GM19468 (cell line): ENCODE data around the gene SLC38A10.

ENCODE experiments used
- ATAC-seq: cut with Tn5 transposase; IDR thresholded peaks from one replicate; pipeline ENCODE4 v1.9.1; 2021; ENCODE audit warnings: mild to moderate bottlenecking, moderate library complexity, moderate number of reproducible peaks; ENCODE audit not compliant: unreplicated experiment; ENCODE audit errors: extremely low read depth

The SLC38A10 gene

DNA sequence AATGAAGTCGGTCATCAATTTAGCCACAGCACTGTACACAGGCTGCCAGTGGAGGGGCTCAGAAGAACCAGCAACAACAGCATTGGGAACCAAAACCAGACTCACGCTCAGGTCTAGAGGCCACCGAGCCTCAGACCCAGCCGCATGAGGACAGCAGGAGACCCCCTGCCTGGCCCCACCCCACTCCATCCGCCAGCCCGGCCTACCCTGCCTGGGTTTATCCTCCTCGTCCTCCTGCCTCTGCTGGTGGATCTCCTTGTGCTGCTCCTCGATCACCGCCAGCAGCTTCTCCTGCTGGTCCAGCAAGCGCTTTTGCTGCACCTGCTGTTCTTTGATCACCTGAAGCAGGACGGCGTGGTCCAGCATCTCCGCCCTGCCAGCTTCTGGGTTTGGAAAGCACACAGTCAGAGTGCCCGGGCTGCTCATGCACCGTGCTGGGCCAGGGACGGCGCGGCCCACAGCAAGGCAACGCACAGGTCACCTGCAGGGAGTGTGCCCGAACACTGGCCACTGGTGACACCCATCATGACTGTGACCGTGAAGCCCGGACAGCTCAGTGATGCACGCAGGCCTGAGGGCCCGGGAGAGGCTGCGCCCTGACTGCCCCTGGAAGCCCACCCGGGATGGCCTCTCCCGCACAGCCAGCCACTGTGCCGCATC lies 48.3 kb downstream of the SLC38A10 start:
- ATAC-seq, result no peak

DNA sequence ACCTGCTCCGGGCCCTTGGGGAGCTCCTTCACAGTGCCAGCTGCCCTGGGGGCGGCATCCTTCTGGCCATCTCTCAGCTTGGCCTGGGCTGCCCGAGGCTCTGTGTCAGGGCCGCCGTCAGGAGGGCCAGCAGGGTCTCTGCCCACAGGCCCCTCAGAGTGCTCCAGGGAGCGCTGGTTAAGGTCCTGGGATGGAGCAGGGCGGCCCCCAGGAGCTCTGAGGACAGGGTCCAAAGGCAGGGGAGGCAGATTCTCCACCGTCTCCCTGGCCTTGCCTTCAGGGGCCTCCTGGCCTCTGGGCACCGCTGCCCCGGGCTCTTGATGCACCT lies 48.8 kb downstream of the SLC38A10 start:
- no peak for ATAC-seq

GRCh38 chr17:81245665-81246342 lies 49.3 kb downstream of the SLC38A10 start:
- ATAC-seq, result no peak

GRCh38 chr17:81245024-81245664 lies 50.0 kb downstream of the SLC38A10 start:
- ATAC-seq, result no peak

DNA sequence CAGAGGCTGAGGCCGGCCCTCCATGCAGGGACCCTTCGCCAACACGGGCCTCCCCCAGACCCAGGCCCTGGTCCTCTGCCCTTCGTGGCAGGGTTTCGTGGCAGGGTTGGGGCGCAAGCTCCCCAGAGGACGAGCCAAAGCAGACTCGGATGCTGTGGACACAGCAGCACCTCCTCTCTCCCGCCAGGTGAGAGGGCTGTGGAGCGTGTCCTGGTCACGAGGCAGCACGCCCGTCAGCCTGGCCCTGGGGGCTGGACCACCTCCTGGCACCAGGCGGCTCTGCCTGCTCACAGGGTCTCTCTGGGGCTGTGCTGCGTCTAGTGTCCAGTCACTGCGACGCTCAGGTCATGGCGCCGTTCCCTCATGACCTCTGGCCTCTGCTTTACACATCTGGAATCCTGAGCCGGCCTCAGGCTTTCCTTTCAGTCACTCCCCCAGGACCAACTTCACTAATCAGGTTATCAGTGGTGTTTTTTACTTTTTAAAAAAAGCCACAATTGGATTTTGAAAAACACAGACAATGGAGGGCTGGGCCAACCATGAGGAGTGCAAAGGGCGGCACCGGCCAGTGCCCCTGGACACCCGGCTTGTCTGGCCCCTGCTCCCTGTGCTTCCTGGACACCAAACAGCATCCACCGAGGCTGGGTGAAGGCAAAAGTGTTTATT lies 50.6 kb downstream of the SLC38A10 start:
- no peak for ATAC-seq

GRCh38 chr17:81243333-81243664 lies 51.8 kb downstream of the SLC38A10 start:
- ATAC-seq, result no peak

- no peak for ATAC-seq
These were observed 52.4 kb downstream of the SLC38A10 start for GRCh38 chr17:81242421-81243332.

GRCh38 chr17:81241648-81242420 lies 53.3 kb downstream of the SLC38A10 start:
- no peak for ATAC-seq

DNA sequence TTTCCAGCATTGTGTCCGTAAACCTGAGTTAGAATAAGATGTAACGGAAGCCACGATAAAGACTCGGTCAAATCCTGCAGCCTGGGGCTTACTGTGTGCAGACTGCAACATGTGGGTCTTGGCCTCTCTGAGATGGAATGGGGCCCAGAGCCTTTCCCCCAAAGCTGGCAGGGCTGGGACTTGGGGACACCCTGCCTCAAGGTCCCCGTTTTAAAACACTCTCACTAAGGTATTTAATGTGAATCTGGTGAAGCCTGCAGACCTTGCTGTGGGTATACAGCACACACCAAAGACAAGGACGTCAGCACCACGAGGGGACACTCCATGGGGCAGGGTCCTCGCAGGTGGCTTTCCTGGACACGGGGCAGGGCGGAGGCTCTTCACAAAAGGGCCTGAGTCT lies 53.9 kb downstream of the SLC38A10 start:
- no peak for ATAC-seq

DNA sequence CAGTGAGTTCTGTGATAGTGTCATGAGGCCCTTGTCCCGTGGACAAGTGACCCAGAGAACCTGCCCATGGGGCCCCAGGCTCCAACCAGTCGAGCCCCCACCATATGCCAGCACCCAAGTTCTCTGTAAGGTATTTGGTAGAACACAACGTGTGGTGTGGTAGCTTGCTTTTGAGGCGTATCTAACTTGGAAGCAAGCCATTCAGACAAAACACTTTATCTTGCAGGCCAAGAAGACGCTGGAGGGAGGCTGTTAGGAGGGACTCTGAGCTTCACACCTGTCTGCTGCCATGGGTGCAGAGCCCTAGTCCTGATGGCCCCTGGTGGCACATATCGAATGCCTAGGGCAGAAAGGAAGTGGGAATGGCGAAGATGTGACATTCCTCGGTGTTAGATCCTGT lies 54.3 kb downstream of the SLC38A10 start:
- ATAC-seq, result no peak

GRCh38 chr17:81239714-81240555 lies 55.2 kb downstream of the SLC38A10 start:
- ATAC-seq, result no peak

DNA sequence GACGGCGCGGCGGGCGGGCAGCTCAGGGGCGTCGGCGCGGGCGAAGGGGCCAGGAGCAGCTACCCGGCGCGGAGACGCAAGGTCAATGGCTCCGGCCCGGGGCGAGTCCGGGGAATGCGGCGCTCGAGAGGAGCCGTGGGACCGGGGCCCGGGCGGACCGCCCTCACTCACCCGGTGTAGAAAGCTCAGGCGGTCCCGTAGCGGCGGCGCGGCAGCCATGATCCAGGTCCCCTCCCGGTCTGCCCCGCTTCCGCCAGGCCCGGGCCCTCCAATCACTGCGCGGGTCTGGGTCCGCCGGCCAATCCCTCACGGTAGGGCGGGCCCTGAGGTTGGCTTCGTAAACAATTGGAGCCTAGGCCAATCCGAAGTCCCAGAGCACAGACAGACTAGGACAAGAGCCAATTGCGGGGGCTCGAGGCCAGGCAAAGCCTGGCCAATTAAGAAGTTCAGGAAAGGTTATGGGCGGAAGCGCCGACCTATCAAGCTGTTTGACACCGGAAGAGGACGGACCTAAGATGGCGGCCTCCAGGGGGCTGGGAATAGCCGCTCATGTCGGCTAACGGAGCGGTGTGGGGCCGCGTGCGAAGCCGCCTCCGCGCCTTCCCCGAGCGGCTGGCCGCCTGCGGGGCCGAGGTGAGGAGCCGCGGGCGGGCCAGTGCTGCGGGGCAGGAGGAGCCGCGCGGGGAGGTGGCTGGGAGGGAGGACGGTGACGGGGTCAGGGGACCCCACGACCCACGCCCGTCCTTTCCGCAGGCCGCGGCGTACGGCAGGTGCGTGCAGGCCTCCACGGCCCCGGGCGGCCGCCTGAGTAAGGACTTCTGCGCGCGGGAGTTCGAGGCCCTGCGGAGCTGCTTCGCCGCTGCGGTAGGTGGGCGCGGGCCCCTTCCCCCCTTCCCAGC lies 56.0 kb downstream of the SLC38A10 start, which contains the start of the genes NDUFAF8 and TEPSIN:
Gene NDUFAF8 (plus strand): TSS at position 504 of the 899 bp plus-strand sequence. CDS start 46 bp downstream, at position 550.
Gene TEPSIN (minus strand): TSS at position 241 of the 899 bp plus-strand sequence. CDS start 22 bp downstream, at position 219.
- ATAC-seq, result peak; percentile 90

DNA sequence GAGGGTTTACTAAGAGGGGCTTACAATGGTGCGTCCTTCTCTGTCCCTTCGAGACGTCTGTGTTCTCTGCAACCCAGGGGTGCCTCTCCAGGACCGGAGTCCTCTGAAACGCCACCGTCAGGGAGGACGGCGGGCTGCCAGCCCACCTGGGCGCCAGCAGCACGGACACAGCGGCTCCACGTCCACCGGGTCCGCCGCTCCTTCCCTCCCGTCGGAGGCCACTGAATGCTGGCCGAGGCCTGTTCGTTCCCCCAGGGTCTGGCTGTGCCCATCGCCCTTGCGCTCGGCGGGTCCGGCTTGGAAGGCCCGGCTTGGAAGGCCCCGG lies 56.7 kb downstream of the SLC38A10 start:
- ATAC-seq, result no peak

DNA sequence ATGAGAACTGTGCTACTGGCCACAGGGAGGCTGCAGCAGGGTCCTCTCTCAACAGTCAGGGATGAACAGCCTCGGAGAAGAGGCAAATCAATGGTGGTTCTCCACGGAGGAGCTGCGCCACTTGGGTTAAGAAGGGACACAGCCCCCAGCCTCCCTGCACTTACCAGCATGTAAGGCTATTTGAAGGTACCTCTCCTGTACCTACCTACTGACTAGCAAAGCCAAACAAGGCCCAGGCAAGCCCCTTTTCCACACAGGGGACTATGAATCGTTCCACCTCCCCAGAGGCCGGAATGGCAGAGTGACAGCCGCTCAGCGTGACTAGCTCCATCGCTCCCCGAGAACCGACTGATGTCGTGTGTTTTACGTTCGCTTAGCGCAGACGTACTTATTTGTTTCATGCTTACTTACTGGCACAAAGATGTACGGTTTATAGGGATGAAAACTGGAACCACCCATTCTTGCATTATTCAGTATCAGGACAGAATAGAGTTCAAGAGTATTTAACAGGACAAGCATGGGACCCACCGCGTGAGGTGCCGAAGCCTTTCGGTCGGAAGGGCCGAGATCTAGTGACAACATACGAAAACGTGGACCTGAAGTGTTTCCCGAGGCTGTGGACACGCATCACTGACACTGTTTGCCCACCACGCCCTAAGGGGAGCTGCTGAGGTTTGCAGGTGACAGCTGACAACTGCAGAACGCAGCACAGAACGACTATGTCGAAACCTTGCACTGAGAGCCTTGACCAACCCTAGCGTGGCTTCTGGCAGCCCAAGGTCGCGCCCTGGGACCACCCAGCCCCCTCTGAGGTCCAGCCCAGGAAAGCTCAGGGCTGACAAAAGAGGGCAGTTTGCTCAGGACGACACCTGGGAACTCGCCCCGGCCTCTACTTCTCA lies 57.3 kb downstream of the SLC38A10 start:
- no peak for ATAC-seq

GRCh38 chr17:81236784-81237183 lies 58.3 kb downstream of the SLC38A10 start:
- ATAC-seq, result no peak
